HCT116 (cell line): ENCODE data around the gene RGS6.

ENCODE experiments used
- POLR2A ChIP-seq: IDR thresholded peaks from 2 replicates; pipeline ENCODE4 v1.7.0; 2011; ENCODE audit warnings: borderline replicate concordance; ENCODE audit not compliant: insufficient read depth, insufficient read length; ENCODE audit errors: extremely low read depth
- SRF ChIP-seq: IDR thresholded peaks from 2 replicates; pipeline ENCODE4 v1.6.1; 2012; ENCODE audit warnings: low read depth
- TCF7L2 ChIP-seq: IDR thresholded peaks from 2 replicates; pipeline ENCODE4 v1.7.0; 2011; ENCODE audit warnings: borderline replicate concordance, inconsistent platforms; ENCODE audit not compliant: insufficient read depth, insufficient read length; ENCODE audit errors: extremely low read depth
- ZNF274 ChIP-seq: fragments of 200-500 bp; sonication (Bioruptor generic); IDR thresholded peaks from 2 replicates; pipeline ENCODE4 v1.6.1; 2014; ENCODE audit warnings: mild to moderate bottlenecking, low read depth, low read length, inconsistent platforms
- TF ChIP-seq, protein P1 (sequence below), 3 experiments: fragments of 200-600 bp in 1 of 3; sonication (generic) in 1 of 3; IDR thresholded peaks in 2 of 3; conservative IDR thresholded peaks in 1 of 3; 2 replicates each; pipeline ENCODE4 v1.5.1; 2012 to 2017; ENCODE audit warnings: low read depth in 2 of 3, low read length in 2 of 3, antibody characterized with exemption in 1 of 3, borderline replicate concordance in 1 of 3, control low read depth in 1 of 3, mild to moderate bottlenecking in 1 of 3, mixed read lengths in 1 of 3, mixed run types in 1 of 3, moderate library complexity in 1 of 3; ENCODE audit not compliant: insufficient read depth in 1 of 3

DNA sequence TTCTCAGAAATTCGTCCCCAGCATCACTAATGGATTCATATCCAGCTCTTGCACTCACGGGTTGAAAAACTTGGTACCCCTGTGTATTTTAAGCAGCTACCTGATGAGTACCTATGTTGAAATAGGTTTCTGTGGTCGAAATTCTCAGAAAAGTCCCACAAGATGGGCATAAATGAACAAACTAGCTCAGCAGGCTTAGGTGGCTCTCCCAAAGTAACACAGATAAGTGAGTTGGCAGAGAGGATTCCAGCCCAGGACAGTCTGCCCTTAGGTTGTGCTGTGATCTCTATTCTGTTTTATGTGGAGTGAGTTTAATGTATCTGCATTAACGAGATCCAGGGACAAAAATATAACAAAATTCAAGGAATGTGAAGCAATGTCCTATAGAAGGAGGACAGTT, 92.3 kb downstream of the RGS6 start:
- TF ChIP-seq POLR2A (no peak), SRF (no peak), ZNF274 (no peak), TCF7L2 (no peak)
- TF ChIP-seq, protein P1, sequence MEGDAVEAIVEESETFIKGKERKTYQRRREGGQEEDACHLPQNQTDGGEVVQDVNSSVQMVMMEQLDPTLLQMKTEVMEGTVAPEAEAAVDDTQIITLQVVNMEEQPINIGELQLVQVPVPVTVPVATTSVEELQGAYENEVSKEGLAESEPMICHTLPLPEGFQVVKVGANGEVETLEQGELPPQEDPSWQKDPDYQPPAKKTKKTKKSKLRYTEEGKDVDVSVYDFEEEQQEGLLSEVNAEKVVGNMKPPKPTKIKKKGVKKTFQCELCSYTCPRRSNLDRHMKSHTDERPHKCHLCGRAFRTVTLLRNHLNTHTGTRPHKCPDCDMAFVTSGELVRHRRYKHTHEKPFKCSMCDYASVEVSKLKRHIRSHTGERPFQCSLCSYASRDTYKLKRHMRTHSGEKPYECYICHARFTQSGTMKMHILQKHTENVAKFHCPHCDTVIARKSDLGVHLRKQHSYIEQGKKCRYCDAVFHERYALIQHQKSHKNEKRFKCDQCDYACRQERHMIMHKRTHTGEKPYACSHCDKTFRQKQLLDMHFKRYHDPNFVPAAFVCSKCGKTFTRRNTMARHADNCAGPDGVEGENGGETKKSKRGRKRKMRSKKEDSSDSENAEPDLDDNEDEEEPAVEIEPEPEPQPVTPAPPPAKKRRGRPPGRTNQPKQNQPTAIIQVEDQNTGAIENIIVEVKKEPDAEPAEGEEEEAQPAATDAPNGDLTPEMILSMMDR (IDR thresholded peaks at IDR 0.05 in 2 of 3, conservative IDR thresholded peaks at IDR 0.05 in 1 of 3; ENCODE audit: borderline replicate concordance in 1 of 3, insufficient read depth in 1 of 3, low read depth in 2 of 3, low read length in 2 of 3), result no peak
